ENCODE data around the gene EYA3.

Gene EYA3

DNA sequence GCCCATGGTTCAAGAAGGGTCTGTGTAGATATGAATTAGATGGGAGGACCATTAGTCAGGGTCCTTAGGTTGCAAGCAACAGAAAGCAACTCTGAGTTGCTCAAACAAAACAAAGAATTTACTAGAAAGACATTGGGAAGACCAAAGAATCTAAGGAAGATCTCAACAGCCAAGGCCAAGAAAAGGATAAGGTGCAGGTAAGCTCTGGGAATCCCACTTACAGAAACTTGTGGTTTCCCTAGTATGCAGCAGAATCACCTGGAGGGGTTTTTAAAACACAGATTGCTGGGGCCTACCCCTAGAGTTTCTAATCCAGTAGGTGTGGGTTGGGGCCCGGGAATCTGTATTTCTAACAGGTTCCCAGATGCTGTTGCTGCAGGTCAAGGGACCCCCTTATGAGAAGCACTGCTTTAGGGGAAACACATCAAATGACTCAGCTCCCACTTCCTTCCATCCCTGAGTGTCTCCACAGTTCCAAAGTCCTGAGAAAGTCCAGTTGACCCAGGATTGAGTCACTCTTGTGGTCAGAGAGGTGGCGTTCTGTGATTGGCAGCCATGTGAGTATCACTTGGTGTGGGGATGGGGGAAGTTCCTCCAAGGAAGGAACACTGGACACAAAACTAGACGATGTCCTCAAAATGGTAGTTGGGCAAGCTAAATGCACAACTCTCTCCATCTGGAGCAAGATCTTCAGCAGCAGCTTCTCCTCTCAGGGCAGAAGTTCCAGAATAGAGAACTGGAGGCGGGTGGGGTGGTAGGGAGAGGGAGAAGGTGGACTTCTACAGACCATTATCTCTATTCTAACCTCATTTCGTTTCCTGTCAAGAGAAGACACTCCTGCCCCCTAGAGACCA is 24.2 kb upstream of the EYA3 start:
- no peak for DNase-seq

DNA sequence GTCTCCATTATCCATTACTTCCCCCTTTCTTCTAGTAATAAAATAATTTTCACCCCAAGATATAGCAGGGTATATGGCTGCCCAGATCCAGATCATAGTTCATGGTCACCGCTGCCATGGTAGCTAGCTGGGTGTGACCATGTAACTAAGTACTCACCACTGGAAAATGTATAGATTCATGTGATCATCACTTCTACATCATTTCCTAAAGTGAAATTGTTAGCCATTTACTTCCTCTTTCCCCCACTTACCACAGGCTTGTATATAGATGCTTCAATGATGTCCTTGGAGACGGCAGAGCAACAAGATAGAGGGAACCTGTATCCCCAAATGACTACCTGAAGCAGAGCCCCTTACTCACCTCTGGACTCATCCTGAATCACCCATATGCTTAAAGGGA is 22.7 kb upstream of the EYA3 start:
- no peak for DNase-seq

- DNase-seq: no peak
These were observed 22.1 kb upstream of the EYA3 start for GRCh38 chr1:28110555-28110954.

DNA sequence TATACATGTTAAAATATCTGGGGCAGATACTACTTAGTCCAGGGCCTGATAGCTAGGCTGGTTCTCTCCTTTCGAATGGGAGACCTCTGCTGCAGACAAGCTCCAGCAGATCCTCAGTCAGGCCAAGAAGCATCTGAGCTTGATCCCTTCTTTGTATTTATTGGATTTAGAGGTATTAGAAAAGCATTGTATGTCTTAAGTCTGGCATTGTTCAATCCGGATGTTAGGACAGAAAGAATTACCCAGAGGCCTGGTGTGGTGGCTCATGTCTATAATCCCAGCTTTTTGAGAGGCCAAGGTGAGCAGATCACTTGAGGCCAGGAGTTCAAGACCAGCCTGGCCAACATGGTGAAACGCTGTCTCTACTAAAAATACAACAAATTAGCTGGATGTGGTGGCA is 21.2 kb upstream of the EYA3 start:
- no peak for DNase-seq

DNA sequence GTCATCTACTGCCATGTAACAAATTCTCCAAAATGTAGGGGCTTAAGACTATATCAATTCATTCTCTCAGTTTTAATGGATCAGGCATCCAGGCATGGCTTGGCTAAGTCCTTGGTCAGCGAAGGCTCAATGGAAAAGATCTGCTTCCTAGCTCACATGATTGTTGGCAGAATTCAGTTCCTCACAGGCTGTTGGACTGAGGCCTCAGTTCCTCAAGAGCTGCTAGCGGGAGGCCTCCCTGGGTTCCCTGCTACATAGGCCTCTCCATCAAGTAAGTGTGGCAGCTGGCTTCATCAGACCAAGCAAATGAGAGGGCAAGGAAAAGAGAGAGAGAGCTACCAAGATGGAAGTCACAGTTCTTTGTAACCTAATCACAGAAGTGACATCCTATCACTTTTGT is 19.6 kb upstream of the EYA3 start:
- no peak for DNase-seq

DNA sequence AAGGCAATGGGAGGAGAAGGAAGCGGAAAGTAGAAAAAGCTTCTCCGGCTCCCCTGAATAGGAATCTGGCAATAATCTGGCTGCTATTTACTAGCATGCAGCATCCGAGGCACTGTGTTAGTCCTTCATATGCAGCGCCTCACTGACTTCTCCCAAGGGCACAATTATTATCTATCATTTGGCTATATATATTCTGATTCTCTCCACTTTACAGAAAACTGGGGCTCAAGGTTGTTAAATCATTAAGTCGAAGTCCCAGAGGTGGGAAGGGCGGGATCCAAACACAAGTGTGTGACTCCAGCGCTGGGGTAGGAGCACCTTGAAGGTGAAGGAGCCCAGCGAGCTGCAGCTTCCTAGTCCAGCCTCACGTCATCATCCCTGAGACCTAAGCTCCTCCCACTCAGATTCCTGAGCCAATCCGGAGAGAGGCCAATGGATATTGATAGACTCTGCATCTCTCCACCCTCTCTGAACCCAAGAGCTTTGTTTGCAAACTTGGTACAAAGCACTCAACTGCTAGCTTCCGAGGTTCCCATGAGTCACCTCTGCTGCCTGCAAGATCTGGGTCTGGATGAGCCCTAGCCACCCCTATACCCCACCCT is 16.6 kb upstream of the EYA3 start:
- no peak for DNase-seq

DNA sequence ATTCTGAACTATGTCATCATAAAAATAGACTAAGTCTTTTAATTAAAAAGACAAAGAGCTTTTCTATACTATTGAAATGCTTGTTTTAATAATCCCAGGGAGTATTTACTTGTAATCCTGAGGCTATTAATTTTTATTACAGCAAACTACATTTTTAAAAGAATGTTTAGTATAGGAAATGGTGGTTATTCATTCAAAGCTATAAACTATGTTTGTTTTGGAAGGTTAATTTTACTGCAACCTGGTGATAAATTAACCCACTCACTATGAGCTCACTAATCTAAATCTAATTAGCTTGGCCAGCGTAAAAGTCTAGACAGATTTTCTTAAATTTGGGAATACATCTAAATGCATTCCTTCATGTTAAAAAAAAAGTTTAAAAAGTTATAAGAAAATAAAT is 13.8 kb upstream of the EYA3 start:
- no peak for DNase-seq

DNA sequence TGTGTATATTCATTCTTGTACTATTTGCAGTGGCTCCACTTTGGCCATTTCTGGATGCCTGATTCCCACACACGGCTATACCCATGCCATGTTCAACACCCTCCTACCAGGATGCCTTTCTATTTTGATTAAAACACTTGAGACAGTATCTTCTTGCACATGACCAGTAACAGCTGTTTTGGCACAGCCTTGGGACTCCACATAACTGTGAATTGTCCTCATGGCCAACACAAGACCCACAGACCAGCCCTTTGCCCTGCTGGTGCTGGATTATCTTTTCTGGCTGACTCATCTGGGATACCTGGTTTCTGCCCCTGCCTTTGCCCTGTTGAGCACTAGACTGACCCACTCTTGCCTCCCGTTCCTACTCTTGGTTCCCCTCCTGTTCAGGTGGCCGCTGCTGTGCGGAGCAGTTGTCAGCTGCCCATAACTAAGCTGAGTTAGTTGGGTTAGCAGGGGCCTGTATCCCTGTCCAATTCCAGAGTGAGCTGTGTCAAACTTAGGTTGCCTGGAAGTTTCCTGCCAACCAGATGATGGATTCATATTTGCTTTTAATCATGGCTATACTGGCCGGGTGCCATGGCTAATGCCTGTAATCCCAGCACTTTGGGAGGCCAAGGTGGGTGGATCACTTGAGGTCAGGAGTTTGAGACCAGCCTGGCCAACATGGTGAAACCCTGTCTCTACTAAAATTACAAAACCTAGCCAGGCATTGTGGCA is 10.8 kb upstream of the EYA3 start:
- DNase-seq: no peak

DNA sequence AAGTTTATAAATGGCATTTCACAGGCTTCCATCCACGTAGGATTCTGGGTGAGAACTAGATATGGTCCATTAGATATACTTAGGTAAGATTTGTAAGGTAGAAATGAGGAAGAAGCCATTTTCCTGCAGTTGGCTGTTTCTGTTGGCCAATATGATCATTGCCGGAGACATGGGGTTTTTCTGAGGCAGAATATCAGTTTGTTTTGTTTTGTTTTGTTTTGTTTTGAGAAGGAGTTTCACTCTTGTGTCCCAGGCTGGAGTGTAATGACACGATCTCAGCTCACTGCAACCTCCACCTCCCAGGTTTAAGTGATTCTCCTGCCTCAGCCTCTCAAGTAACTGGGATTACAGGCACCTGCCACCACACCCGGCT is 8.7 kb upstream of the EYA3 start:
- DNase-seq: no peak

DNA sequence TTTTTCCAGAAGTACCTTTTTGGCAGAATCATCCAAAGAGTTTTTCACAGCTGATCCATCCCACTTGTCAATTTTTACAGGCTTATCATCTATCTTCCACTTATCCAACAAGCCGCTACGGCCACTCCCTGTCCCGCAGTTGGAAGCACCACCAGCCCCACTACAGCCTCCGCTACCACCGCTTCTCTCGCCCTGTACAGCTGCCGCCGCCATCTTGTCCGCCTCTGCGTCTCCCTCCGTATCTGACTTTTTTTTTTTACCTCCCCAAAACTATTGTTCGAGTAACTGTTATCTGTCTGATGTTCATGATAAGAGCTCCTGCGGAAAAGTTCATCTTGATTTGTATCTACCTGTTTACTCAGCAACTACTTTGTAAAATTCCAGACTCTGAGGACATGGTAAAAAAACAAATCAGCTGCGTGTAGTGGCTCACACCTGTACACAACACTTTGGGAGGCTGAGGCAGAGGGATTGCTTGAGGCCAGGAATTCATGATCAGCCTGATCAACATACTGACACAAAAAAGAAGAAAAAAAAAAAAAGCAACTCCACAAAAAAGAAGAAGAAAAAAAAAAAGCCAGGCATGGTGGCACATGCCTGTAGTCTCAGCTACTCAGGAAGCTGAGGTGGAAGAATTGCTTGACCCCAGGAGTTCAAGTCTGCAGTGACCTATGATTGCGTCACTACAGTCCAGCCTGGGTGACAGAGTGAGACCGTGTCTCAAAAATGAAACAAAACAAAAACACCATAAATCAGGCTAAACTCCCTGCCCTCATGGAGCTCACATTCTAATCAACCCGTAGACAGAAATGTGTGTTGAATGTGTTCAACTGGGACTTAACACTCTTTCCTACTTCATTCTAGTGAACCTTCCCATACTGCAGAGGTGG is 8.0 kb upstream of the EYA3 start:
- no peak for DNase-seq

DNA sequence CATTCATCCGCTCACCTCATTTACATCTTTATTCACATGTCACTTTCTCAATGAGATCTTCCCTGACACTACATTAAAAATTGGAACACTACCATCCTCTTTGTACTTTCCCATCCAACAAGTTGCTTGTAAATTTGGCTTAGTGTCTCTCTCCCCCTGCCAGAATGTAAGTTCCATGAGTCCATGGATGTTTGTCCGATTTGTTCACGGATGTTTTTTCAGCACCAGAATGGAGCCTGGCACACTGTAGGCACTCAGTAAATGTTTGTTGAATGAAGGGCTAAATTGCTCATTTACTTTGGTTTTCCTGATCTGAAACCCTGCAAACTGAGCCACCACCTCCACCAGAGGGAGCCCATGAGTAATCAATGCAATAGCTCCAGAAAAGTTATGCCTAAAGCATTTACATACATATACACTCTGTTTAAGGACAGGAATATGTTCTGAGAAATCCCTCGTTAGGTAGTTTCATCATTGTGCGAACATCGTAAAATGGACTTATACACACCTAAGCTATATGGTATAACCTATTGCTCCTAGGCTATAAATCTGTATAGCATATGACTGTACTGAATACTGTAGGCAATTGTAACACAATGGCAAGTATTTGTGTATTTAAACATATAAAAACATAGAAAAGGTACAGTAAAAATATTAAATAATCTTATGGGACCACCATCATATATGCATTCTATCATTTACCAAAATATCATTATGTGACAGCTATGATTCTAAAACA is 2.8 kb upstream of the EYA3 start:
- peak; percentile 32 for DNase-seq

- DNase-seq: no peak
These were observed 719 bp downstream of the EYA3 start for GRCh38 chr1:28087614-28088167.

- no peak for DNase-seq
These were observed 1.8 kb downstream of the EYA3 start for GRCh38 chr1:28086651-28087050.

- no peak for DNase-seq
These were observed 3.3 kb downstream of the EYA3 start for GRCh38 chr1:28085129-28085528.

DNA sequence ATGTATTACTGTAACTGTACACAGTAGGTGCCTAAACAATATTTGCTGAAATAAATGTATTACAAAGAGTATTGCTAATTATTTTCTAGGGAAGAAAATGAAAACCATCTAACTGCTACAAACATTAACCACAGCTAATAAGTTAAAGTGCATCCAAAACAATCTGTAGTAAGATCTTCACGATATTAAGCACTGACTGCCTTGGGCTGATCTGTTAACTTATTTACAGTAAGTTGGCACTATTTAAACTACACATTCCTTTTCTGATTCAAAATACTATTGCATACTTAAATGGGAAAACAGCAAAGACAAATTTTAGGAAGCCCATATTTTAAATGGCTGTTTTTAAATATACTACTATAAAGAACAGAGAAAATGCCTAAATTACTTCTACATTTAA is 4.5 kb downstream of the EYA3 start:
- no peak for DNase-seq

GRCh38 chr1:28078680-28079626 is 9.5 kb downstream of the EYA3 start:
- no peak for DNase-seq

- DNase-seq: no peak
These were observed 10.1 kb downstream of the EYA3 start for GRCh38 chr1:28078262-28078661.

- DNase-seq: no peak
These were observed 13.4 kb downstream of the EYA3 start for GRCh38 chr1:28074892-28075511.

DNA sequence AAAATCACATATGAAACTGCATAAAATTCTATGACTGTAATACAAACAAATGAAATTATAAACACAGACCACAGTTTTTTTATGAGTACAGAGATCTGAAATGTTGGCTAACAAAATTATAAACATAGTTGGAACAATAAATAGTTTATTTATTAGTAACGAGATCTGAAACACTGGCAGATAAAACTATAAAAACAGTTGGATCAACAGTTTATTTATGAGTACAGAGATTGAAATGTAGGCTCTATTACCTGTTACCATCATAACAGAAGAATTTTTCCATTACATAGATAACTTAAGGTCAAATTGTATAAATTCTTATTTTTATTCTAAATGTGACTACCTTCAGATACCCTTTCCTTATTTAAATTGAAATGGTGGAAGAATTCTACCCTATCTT is 14.5 kb downstream of the EYA3 start:
- no peak for DNase-seq

GRCh38 chr1:28071813-28072212 is 16.6 kb downstream of the EYA3 start:
- no peak for DNase-seq

All from NCI-H526 treated with DMSO at 0.1 percent for 48 hours (cell line).